IMR-90 (cell line): ENCODE data around the gene EMCN. TPM values are rescaled to one million over a fixed set of nuclear protein-coding genes. Genes with fewer than 3 reads are reported as not detected.
A peak's percentile ranks its signal among the peaks of the same experiment; 100 is the strongest.

ENCODE experiments used
- ATAC-seq: fragments of 200-7000 bp; cut with Tn5 transposase; 2 replicates; pipeline ENCODE4 v1.9.1; 2020; ENCODE audit warnings: low read depth, mild to moderate bottlenecking, moderate library complexity
- BruUV-seq: library from RNA; stranded (reverse); fragments of 400-500 nt; replicated peaks from 2 replicates; lab custom pipeline; 2021; lab: Mats Ljungman, UMichigan
- CTCF ChIA-PET: fragments of 300-600 bp; formaldehyde crosslinking; extraction: SDS; loops from one replicate; lab custom pipeline; 2021; ENCODE audit warnings: antibody characterized with exemption; lab: Yijun Ruan, JAX
- POLR2A ChIA-PET: fragments of 300-600 bp; sonication (Branson Sonifier 250); formaldehyde crosslinking; loops from one replicate; lab custom pipeline; 2022; ENCODE audit warnings: antibody characterized with exemption; ENCODE audit not compliant: unreplicated experiment; lab: Charles Lee
- DNase-seq: peaks from one replicate; pipeline ENCODE4 v3.0.0; 2013
- H2AFZ ChIP-seq: replicated peaks from 2 replicates; pipeline ENCODE3; 2013; ENCODE audit warnings: low read length, mild to moderate bottlenecking; ENCODE audit not compliant: poor library complexity
- H2AK5ac ChIP-seq: 2 replicates; pipeline ENCODE4 v1.6.1; 2013; ENCODE audit warnings: low read depth, low read length, inconsistent platforms
- H2AK9ac ChIP-seq: replicated peaks from 2 replicates; pipeline ENCODE3; 2013; ENCODE audit warnings: mild to moderate bottlenecking, low read depth, low read length, moderate library complexity; ENCODE audit not compliant: poor library complexity
- H2BK120ac ChIP-seq: 2 replicates; pipeline ENCODE4 v1.6.1; 2013; ENCODE audit warnings: low read depth, low read length, inconsistent platforms
- H2BK15ac ChIP-seq: 3 replicates; pipeline ENCODE4 v1.6.1; 2013; ENCODE audit warnings: low read depth, low read length, inconsistent platforms
- H2BK20ac ChIP-seq: 2 replicates; pipeline ENCODE4 v1.6.1; 2013; ENCODE audit warnings: low read depth, mild to moderate bottlenecking, inconsistent platforms, low read length, moderate library complexity
- H2BK5ac ChIP-seq: 2 replicates; pipeline ENCODE4 v1.6.1; 2013; ENCODE audit warnings: mild to moderate bottlenecking, low read depth, low read length, inconsistent platforms; ENCODE audit not compliant: poor library complexity, severe bottlenecking
- H3K14ac ChIP-seq: replicated peaks from 2 replicates; pipeline ENCODE4 v1.6.1; 2013; ENCODE audit warnings: low read depth, low read length, inconsistent platforms
- H3K18ac ChIP-seq: 2 replicates; pipeline ENCODE4 v1.6.1; 2013; ENCODE audit warnings: low read depth, low read length, control low read depth
- H3K23ac ChIP-seq: 2 replicates; pipeline ENCODE4 v1.6.1; 2013; ENCODE audit warnings: low read depth, low read length, inconsistent platforms
- H3K27ac ChIP-seq: 2 replicates; pipeline ENCODE4 v1.5.1; 2013; ENCODE audit warnings: mild to moderate bottlenecking, control low read depth, low read length; ENCODE audit not compliant: insufficient read depth
- H3K27me3 ChIP-seq: 2 replicates; pipeline ENCODE4 v1.6.1; 2013; ENCODE audit warnings: low read length; ENCODE audit not compliant: control insufficient read depth, insufficient read depth
- H3K36me3 ChIP-seq: 2 replicates; pipeline ENCODE4 v1.6.1; 2013; ENCODE audit warnings: low read length, mixed read lengths; ENCODE audit not compliant: control insufficient read depth, insufficient read depth
- H3K4ac ChIP-seq: 2 replicates; pipeline ENCODE4 v1.6.1; 2013; ENCODE audit warnings: low read depth, low read length, inconsistent platforms
- H3K4me1 ChIP-seq: 2 replicates; pipeline ENCODE4 v1.6.1; 2013; ENCODE audit warnings: low read length, mixed read lengths; ENCODE audit not compliant: control insufficient read depth, insufficient read depth
- H3K4me2 ChIP-seq: 2 replicates; pipeline ENCODE4 v1.6.1; 2013; ENCODE audit warnings: low read depth, mild to moderate bottlenecking, control low read depth, low read length, moderate library complexity
- H3K4me3 ChIP-seq: 2 replicates; pipeline ENCODE4 v1.5.1; 2013; ENCODE audit warnings: low read depth, mild to moderate bottlenecking, control low read depth, low read length, moderate library complexity; ENCODE audit not compliant: insufficient read depth
- H3K56ac ChIP-seq: 2 replicates; pipeline ENCODE4 v1.6.1; 2013; ENCODE audit warnings: low read length, inconsistent platforms; ENCODE audit not compliant: insufficient read depth; ENCODE audit errors: extremely low read depth
- H3K79me1 ChIP-seq, 2 experiments: 2 replicates each; pipeline ENCODE4 v1.6.1; 2013; ENCODE audit warnings: low read length in 2 of 2, inconsistent platforms in 1 of 2, low read depth in 1 of 2
- H3K9ac ChIP-seq: 2 replicates; pipeline ENCODE4 v1.6.1; 2013; ENCODE audit warnings: low read depth, low read length, control low read depth
- H3K9me1 ChIP-seq: 2 replicates; pipeline ENCODE4 v1.6.1; 2013; ENCODE audit warnings: low read length, inconsistent platforms; ENCODE audit not compliant: insufficient read depth
- H3K9me3 ChIP-seq: 2 replicates; pipeline ENCODE4 v1.6.1; 2013; ENCODE audit warnings: low read length; ENCODE audit not compliant: control insufficient read depth, insufficient read depth
- H4K20me1 ChIP-seq: 2 replicates; pipeline ENCODE4 v1.6.1; 2013; ENCODE audit warnings: low read length, inconsistent platforms; ENCODE audit not compliant: insufficient read depth
- H4K5ac ChIP-seq: 2 replicates; pipeline ENCODE4 v1.6.1; 2013; ENCODE audit warnings: mild to moderate bottlenecking, low read depth, low read length, control low read depth
- H4K8ac ChIP-seq, 2 experiments: 2 replicates each; pipeline ENCODE4 v1.6.1; 2013; ENCODE audit warnings: low read depth in 2 of 2, low read length in 2 of 2, control low read depth in 1 of 2, inconsistent platforms in 1 of 2
- H4K91ac ChIP-seq: 2 replicates; pipeline ENCODE4 v1.6.1; 2013; ENCODE audit warnings: low read depth, low read length, inconsistent platforms; ENCODE audit not compliant: insufficient read depth
- CEBPB ChIP-seq: IDR thresholded peaks from 2 replicates; pipeline ENCODE4 v1.6.1; 2012; ENCODE audit warnings: low read depth, low read length, improper control_type of control experiment
- FOS ChIP-seq: fragments of 150-350 bp; IDR thresholded peaks from 2 replicates; pipeline ENCODE4 v1.6.1; 2016; ENCODE audit warnings: low read depth, low read length
- MAFK ChIP-seq: IDR thresholded peaks from 2 replicates; pipeline ENCODE4 v1.6.1; 2012; ENCODE audit warnings: low read depth, low read length, improper control_type of control experiment
- WGBS, 2 experiments: methylation state at CpG; one replicate each; pipeline versions ENCODE4 v1.1.5 to v1.1.7; 2013; ENCODE audit warnings: missing lambda C conversion rate in 2 of 2; ENCODE audit not compliant: insufficient read length in 1 of 2; ENCODE audit errors: extremely low coverage in 2 of 2; 5-methylcytosine and 5-hydroxymethylcytosine counted together
- dilution Hi-C: fragments of 300-500 bp; cut with HindIII; formaldehyde crosslinking; loops from one replicate; pipeline ENCODE4 v1.14.3; 2018; ENCODE audit warnings: low sequenced_read_pairs; ENCODE audit not compliant: unreplicated experiment
- in situ Hi-C: fragments of 300-500 bp; cut with MboI; formaldehyde crosslinking; loops from 3 replicates; pipeline ENCODE4 v1.14.3; 2019; ENCODE audit warnings: low sequenced_read_pairs, inconsistent platforms, mixed read lengths
- intact Hi-C: fragments of 100-400 bp; cut with micrococcal nuclease; formaldehyde crosslinking; loops from 2 replicates; pipeline ENCODE4 v1.10.0; 2022
- polyA plus RNA-seq, 3 experiments: library from polyadenylated mRNA; depleted of rRNA; stranded (reverse); fragments of >200 nt; gene quantifications; 2 replicates each; pipeline ENCODE4 v1.2.3, GENCODE V29; 2012; ENCODE audit warnings: low replicate concordance in 1 of 3
- total RNA-seq: library from RNA; depleted of rRNA; stranded (reverse); fragments of >200 nt; gene quantifications from 2 replicates; pipeline ENCODE4 v1.2.3, GENCODE V29; 2012
- TF ChIP-seq, protein P1 (sequence below): fragments of 150-350 bp; IDR thresholded peaks from 2 replicates; pipeline ENCODE4 v1.6.1; 2017; ENCODE audit warnings: mild to moderate bottlenecking, antibody characterized with exemption, low read length, low read depth

EMCN gene
- total and polyA plus RNA-seq, 2 of the 4 experiments (the other 2 are of a cell fraction), result not detected

DNA sequence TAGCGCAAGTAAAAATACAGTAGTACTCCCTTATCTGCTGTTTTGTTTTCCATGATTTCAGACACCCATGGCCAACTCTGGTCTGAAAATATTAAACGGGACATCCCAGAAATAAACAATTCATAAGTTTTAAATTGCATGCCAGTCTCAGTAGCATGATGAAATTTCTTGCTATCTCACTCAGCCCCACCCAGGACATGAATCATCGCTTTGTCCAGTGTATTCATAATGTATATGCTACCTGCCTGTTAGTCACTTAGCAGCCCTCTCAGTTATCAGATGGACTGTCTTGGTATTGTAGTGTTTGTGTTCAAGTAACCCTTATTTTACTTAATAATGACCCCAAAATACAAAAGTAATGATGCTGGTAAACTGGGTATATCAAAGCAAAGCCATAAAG, 169.3 kb downstream of the EMCN start:
- Histone ChIP-seq H3K79me1 (no peaks in the 10 kb centered on the region), H3K14ac (no peak overlapping the region), H2AFZ (no peak overlapping the region), H3K27me3 (no peaks in the 10 kb centered on the region), H2BK120ac (peak overlapping the region; percentile 8; the same call in 1 of the 2 replicates), H3K4me2 (no peak overlapping the region), H2AK5ac (no peak overlapping the region), H2BK20ac (no peak overlapping the region), H3K9me1 (no peaks in the 10 kb centered on the region; the same call in 1 of the 2 replicates), H2AK9ac (no peak overlapping the region), H3K36me3 (no peaks in the 10 kb centered on the region), H4K20me1 (no peaks in the 10 kb centered on the region), H3K23ac (no peak overlapping the region), H3K4me3 (no peak overlapping the region), H4K91ac (no peak overlapping the region), H4K5ac (no peak overlapping the region), H3K9ac (no peak overlapping the region), H2BK15ac (no peak overlapping the region), H3K18ac (no peak overlapping the region), H3K4ac (no peak overlapping the region), H3K56ac (no peak overlapping the region), H3K27ac (no peak overlapping the region), H3K4me1 (peaks cover 2% of the 10 kb centered on the region), H3K9me3 (no peaks in the 10 kb centered on the region), H2BK5ac (peak overlapping the region; percentile 17), H4K8ac (0 out of 4 replicates have a peak overlapping the region, but pooled peaks of 1 of the 2 experiments have one; percentile 69)
- TF ChIP-seq CEBPB, result peak; percentile 85
- peak; percentile 49; the same call in 1 of the 2 replicates for TF ChIP-seq FOS
- TF ChIP-seq MAFK, result no peak
- TF ChIP-seq, protein P1, sequence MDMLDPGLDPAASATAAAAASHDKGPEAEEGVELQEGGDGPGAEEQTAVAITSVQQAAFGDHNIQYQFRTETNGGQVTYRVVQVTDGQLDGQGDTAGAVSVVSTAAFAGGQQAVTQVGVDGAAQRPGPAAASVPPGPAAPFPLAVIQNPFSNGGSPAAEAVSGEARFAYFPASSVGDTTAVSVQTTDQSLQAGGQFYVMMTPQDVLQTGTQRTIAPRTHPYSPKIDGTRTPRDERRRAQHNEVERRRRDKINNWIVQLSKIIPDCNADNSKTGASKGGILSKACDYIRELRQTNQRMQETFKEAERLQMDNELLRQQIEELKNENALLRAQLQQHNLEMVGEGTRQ, result no peak
- intact Hi-C loops (no loop called here), in situ Hi-C loops (no loop called here), dilution Hi-C loops (no loop called here)
- peak; percentile 88 for DNase-seq
- CTCF ChIA-PET, result no interaction called here
- BruUV-seq, result no TSS peak
- POLR2A ChIA-PET, result no interaction called here
- peak; percentile 92 for ATAC-seq
- no CpG with 5 or more reads among the region's 3 CpGs for WGBS, 2 experiments
